AG09309 (cell line): ENCODE measurements around the gene LRRC36.

Source experiments
- DNase-seq: peaks from one replicate; pipeline ENCODE4 v3.0.0-alpha.2; 2010; ENCODE audit warnings: low read depth
- H3K4me3 ChIP-seq: 2 replicates; pipeline ENCODE4 v1.5.1; 2011; ENCODE audit warnings: mild to moderate bottlenecking, low read depth, low read length, moderate library complexity; ENCODE audit not compliant: control insufficient read depth
- TF ChIP-seq, protein P1 (sequence below): IDR thresholded peaks from 2 replicates; pipeline ENCODE4 v1.5.1; 2011; ENCODE audit warnings: mild to moderate bottlenecking, low read depth, low read length, inconsistent platforms; ENCODE audit not compliant: insufficient read depth, control insufficient read depth; ENCODE audit errors: missing control alignments

Gene LRRC36

DNA sequence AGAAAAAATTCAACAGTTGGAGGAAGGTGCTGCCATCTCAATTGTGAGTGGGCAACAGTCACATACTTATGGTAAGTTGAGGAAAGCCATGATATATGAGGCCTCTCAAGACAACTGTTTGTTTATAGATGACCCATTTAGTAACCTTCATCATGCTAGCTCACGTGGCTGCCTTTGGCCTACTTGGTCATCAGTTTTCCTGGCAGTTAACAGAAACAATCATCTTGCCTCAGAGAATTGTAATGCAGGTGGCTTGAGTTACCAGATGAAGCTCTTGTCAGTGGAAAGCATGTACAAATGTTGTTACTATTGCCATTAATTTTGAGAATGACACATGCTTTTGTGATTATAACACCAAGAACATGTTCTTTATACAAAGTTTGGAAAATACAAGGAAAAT is 52.0 kb downstream of the LRRC36 start:
- no peak for DNase-seq
- no peak overlapping the region for H3K4me3 ChIP-seq
- TF ChIP-seq, protein P1, sequence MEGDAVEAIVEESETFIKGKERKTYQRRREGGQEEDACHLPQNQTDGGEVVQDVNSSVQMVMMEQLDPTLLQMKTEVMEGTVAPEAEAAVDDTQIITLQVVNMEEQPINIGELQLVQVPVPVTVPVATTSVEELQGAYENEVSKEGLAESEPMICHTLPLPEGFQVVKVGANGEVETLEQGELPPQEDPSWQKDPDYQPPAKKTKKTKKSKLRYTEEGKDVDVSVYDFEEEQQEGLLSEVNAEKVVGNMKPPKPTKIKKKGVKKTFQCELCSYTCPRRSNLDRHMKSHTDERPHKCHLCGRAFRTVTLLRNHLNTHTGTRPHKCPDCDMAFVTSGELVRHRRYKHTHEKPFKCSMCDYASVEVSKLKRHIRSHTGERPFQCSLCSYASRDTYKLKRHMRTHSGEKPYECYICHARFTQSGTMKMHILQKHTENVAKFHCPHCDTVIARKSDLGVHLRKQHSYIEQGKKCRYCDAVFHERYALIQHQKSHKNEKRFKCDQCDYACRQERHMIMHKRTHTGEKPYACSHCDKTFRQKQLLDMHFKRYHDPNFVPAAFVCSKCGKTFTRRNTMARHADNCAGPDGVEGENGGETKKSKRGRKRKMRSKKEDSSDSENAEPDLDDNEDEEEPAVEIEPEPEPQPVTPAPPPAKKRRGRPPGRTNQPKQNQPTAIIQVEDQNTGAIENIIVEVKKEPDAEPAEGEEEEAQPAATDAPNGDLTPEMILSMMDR: no peak

DNA sequence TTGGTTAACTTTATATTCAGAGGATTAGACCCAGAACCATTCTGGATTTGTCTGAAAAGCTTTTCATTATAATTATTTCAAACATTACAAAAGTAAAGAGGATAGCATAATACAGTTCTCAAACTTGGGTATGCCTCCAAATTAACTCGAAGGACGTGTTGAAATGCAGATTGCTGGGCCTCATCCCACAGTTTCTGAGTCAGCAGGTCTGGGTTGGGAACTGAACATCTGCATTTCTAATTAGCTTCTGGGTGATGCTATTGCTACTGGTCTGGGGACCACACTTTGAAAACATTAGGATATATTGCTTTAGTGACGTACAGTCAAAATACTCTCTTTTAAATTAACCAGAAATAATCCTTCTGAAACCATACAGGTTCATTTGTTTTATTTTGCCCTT is 56.7 kb downstream of the LRRC36 start:
- no peak for DNase-seq
- TF ChIP-seq, protein P1: no peak
- no peak overlapping the region for H3K4me3 ChIP-seq

DNA sequence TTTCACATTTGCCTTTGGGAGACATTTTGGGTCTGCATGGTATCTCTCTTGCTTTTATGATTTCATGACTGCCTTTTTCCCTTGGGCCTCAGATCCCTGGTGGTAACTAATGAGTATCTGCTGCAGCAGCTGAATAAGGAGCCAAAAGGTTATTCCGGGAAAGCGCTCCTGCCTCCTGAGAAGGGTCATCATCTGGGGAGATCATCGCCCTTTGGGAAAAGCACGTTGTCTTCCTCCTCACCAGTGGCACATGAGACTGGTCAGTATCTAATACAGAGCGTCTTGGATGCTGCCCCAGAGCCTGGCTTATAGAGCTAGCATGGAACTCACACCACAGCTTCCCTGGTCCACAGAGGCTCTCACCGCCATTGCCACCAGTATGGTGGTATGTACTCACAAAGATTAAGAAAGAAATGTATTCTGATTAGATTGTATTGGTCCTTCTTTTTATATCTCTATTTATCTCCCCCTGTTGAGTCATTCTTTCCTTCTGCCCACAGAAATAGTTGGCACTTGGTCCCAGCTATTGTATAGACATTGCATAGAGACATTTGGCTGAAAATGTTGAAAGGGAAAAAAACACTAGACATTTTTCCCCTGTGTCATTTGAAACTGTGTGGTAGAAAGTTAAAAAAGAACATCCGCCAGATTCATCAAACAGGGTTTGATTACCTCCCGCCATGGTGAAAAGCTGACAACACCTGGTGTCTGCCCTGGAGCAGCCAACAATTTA is 58.3 kb downstream of the LRRC36 start:
- no peak overlapping the region for H3K4me3 ChIP-seq
- DNase-seq: no peak
- TF ChIP-seq, protein P1: no peak

DNA sequence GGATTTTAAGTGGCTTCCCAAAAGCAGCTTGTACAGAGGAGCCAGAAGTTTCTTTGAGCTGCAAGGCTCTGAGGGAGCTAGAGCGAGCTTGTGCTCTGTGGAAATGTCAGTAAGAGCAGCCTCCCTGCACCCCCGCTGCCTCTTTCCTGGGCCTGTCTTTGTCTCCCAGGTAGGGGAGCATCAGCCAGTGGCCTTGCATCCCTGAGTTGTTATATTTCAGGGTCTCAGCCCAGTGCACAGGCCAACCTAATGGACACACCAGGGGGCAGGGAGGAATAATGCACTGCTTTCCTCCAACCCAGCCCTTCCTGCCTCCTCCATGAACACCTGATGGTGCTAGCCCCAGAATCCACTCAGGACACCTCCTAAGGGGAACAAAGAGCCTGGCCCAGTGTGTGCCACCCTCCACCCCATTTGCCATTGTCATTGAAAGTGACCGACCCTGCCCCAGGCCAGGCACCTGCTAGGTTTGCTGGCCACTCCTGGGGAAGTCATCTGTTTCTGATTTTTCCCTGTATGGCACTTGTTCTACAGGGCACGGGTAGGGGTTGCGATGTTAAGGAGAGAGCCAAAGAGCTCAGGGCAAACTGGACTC is 60.3 kb downstream of the LRRC36 start:
- no peak overlapping the region for H3K4me3 ChIP-seq
- TF ChIP-seq, protein P1: no peak
- DNase-seq: no peak

DNA sequence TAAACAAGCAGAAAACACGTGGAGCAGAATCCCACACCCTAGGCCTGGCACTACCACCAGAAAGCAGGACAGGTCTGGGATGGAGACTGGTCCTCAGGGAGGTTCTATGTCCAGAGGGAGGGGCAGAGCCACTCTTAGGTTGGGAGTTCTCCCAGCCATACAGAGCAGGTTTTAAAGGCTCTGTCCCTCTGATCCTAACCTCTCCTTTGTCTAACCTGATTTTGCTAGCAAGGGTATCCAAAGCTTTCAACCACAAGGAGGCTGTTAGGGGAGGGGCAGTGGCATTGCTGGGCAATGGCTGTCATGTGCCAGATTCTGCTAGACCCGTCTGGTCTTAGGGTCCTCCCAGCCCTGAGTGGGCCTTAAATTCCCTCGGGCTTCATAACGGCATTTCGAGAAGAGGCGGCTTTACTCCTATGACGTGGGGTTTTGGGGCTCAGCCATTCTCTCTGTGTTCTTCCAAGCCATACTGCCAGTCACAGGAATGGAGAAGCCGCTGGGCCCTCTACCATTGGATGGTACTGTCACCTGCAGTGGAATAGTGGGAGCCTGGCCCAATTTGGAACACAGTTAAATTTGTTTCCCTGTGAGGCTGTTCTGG is 61.0 kb downstream of the LRRC36 start:
- no peak overlapping the region for H3K4me3 ChIP-seq
- TF ChIP-seq, protein P1: no peak
- no peak for DNase-seq

DNA sequence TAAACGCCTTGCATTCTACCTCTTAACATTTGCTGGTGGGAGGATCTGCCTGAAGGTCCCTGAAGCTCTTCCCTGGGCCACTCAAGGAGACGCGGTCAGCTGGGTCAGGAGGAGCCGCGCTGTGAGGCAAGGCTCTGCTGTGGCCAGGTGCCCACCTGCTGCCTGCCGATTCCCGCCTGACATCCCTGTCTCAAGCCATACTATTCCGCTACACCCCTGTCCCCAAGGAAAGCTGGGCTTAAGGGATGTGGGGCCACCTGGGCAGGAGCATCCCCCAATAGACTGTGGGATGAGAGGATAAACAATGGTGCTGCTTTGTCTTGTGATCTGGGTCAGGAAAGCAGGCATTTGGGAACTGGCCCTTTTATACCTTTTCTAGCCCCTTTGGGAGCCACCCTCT is 61.6 kb downstream of the LRRC36 start:
- no peak overlapping the region for H3K4me3 ChIP-seq
- no peak for DNase-seq
- TF ChIP-seq, protein P1: no peak
